ENCODE data around the gene SMAGP.
A peak's percentile ranks its signal among the peaks of the same experiment; 100 is the strongest.
"Not testable (repeated sequence)": the region's sequence is repeated elsewhere in the genome, so short reads cannot be mapped to it uniquely, and the experiment has no call there.

Gene SMAGP

GRCh38 chr12:51238037-51238509 is 32.1 kb downstream of the SMAGP start:
- peak overlapping the region; percentile 90 to 95 for H3K4me3 ChIP-seq (ENCODE audit: low read depth in 1 of 2, low read length in 2 of 2)
- peak overlapping the region; percentile 100 for H3K27ac ChIP-seq (ENCODE audit: low read length)
- H3K36me3 ChIP-seq (ENCODE audit: control insufficient read depth in 1 of 2, insufficient read depth in 2 of 2, low read length in 2 of 2) = peaks cover 25 to 30% of the 10 kb centered on the region in 2 donors
- no peaks in the 10 kb centered on the region for H3K9me3 ChIP-seq (ENCODE audit: control insufficient read depth in 1 of 2, low read length in 2 of 2)
- peaks cover 9 to 30% of the 10 kb centered on the region in 2 donors for H3K4me1 ChIP-seq (ENCODE audit: control insufficient read depth in 1 of 2, insufficient read depth in 2 of 2, low read length in 2 of 2)
- no peaks in the 10 kb centered on the region for H3K27me3 ChIP-seq (ENCODE audit: low read depth, low read length)

- Histone ChIP-seq H3K4me1 (ENCODE audit: control insufficient read depth in 1 of 2, insufficient read depth in 2 of 2, low read length in 2 of 2) (peaks cover 0 to 6% of the 10 kb centered on the region in 2 donors), H3K9me3 (ENCODE audit: control insufficient read depth in 1 of 2, low read length in 2 of 2) (no peaks in the 10 kb centered on the region), H3K36me3 (ENCODE audit: control insufficient read depth in 1 of 2, insufficient read depth in 2 of 2, low read length in 2 of 2) (peaks cover 0 to 4% of the 10 kb centered on the region in 2 donors), H3K27ac (ENCODE audit: low read length) (no peak overlapping the region), H3K27me3 (ENCODE audit: low read depth, low read length) (no peaks in the 10 kb centered on the region), H3K4me3 (ENCODE audit: low read depth in 1 of 2, low read length in 2 of 2) (no peak overlapping the region)
These were observed 35.7 kb downstream of the SMAGP start for GRCh38 chr12:51234530-51234929.

GRCh38 chr12:51232642-51233041 is 37.6 kb downstream of the SMAGP start:
- no peaks in the 10 kb centered on the region for H3K36me3 ChIP-seq (ENCODE audit: control insufficient read depth in 1 of 2, insufficient read depth in 2 of 2, low read length in 2 of 2)
- H3K4me3 ChIP-seq (ENCODE audit: low read depth in 1 of 2, low read length in 2 of 2) = no peak overlapping the region
- no peaks in the 10 kb centered on the region for H3K27me3 ChIP-seq (ENCODE audit: low read depth, low read length)
- no peaks in the 10 kb centered on the region for H3K9me3 ChIP-seq (ENCODE audit: control insufficient read depth in 1 of 2, low read length in 2 of 2)
- no peak overlapping the region for H3K27ac ChIP-seq (ENCODE audit: low read length)
- no peaks in the 10 kb centered on the region for H3K4me1 ChIP-seq (ENCODE audit: control insufficient read depth in 1 of 2, insufficient read depth in 2 of 2, low read length in 2 of 2)

DNA sequence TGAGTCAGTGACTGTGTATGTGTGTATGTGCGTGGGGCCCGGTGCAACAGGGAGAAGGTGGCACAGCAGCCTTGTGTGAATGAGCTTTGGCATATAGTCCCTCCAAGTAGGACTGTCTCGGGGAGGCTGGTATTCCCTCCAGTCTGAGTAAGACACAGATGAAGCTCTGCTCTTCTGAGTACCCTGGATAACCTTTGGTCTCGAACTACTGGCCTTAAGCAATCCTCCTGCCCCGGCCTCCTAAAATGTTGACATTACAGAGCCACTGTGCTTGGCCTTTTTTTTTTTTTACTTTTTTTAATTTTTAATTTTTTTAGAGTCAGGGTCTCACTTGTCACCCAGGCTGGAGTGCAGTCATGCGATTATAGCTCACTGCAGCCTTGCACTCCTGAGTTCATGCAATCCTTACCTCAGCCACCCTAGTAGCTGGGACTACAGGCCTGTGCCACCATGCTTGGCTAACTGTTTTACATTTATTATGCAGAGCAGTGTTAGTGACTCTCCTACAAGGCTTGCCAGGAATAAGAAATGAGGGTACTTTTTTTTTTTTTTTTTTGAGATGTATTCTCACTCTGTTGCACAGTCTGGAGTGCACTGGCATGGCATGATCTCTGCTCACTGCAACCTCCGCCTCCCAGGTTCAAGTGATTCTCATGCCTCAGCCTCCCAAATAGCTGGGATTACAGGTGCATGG is 41.0 kb downstream of the SMAGP start:
- no peak overlapping the region for H3K4me3 ChIP-seq (ENCODE audit: low read depth in 1 of 2, low read length in 2 of 2)
- no peaks in the 10 kb centered on the region for H3K27me3 ChIP-seq (ENCODE audit: low read depth, low read length)
- no peaks in the 10 kb centered on the region for H3K9me3 ChIP-seq (ENCODE audit: control insufficient read depth in 1 of 2, low read length in 2 of 2)
- no peaks in the 10 kb centered on the region for H3K4me1 ChIP-seq (ENCODE audit: control insufficient read depth in 1 of 2, insufficient read depth in 2 of 2, low read length in 2 of 2)
- no peaks in the 10 kb centered on the region for H3K36me3 ChIP-seq (ENCODE audit: control insufficient read depth in 1 of 2, insufficient read depth in 2 of 2, low read length in 2 of 2)
- no peak overlapping the region for H3K27ac ChIP-seq (ENCODE audit: low read length)

GRCh38 chr12:51227962-51228361 is 42.3 kb downstream of the SMAGP start:
- Histone ChIP-seq H3K27ac (ENCODE audit: low read length) (no peak overlapping the region), H3K4me3 (ENCODE audit: low read depth in 1 of 2, low read length in 2 of 2) (no peak overlapping the region), H3K27me3 (ENCODE audit: low read depth, low read length) (no peaks in the 10 kb centered on the region), H3K36me3 (ENCODE audit: control insufficient read depth in 1 of 2, insufficient read depth in 2 of 2, low read length in 2 of 2) (no peaks in the 10 kb centered on the region), H3K4me1 (ENCODE audit: control insufficient read depth in 1 of 2, insufficient read depth in 2 of 2, low read length in 2 of 2) (no peaks in the 10 kb centered on the region), H3K9me3 (ENCODE audit: control insufficient read depth in 1 of 2, low read length in 2 of 2) (no peaks in the 10 kb centered on the region)

DNA sequence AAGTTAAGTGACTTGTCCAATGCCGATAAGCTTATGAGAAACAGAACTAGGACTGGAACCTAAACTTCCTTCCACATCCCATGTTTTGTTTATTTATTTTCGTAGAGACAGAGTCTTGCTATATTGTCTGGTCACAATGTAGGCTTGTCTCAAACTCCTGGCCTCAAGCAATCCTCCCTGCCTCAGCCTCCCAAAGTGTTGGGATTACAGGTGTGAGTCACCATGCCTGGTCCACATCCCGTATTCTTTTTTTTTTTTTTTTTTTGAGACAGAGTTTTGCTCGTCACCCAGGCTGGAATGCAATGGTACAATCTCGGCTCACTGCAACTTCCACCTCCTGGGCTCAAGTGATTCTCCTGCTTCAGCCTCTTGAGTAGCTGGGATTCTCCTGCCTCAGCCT is 43.1 kb downstream of the SMAGP start:
- not testable (repeated sequence) for H3K27me3 ChIP-seq (ENCODE audit: low read depth, low read length)

GRCh38 chr12:51225771-51226170 is 44.4 kb downstream of the SMAGP start:
- H3K9me3 ChIP-seq (ENCODE audit: control insufficient read depth in 1 of 2, low read length in 2 of 2) = no peaks in the 10 kb centered on the region
- H3K27ac ChIP-seq (ENCODE audit: low read length) = no peak overlapping the region

More for the DNA sequence above, 43.1 kb downstream of the SMAGP start:
- H3K36me3 ChIP-seq (ENCODE audit: control insufficient read depth in 1 of 2, insufficient read depth in 2 of 2, low read length in 2 of 2); H3K4me1 ChIP-seq (ENCODE audit: control insufficient read depth in 1 of 2, insufficient read depth in 2 of 2, low read length in 2 of 2); H3K27ac ChIP-seq (ENCODE audit: low read length); H3K9me3 ChIP-seq (ENCODE audit: control insufficient read depth in 1 of 2, low read length in 2 of 2); H3K4me3 ChIP-seq (ENCODE audit: low read depth in 1 of 2, low read length in 2 of 2): not testable (repeated sequence)

DNA sequence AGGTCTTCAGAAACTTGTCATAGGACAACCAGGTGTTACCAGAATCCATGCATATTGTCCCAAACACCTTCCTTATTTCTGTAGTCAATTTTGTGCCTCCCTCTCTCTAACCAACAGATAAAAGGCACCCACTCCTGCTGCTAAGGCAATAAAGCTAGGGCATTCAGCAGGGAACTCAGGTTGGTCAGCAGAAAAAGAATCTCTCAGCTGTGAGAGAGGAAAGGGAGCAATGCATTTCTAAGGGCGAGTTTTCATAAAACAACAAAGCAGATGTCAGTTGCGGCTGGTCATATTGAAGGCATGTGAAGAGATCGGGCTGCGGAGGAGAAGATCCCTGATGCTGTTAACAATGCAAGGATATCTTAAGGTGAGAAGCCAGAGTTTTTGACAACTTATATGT is 45.0 kb downstream of the SMAGP start:
- no peaks in the 10 kb centered on the region for H3K27me3 ChIP-seq (ENCODE audit: low read depth, low read length)
- no peaks in the 10 kb centered on the region for H3K4me1 ChIP-seq (ENCODE audit: control insufficient read depth in 1 of 2, insufficient read depth in 2 of 2, low read length in 2 of 2)
- no peaks in the 10 kb centered on the region for H3K9me3 ChIP-seq (ENCODE audit: control insufficient read depth in 1 of 2, low read length in 2 of 2)
- H3K4me3 ChIP-seq (ENCODE audit: low read depth in 1 of 2, low read length in 2 of 2) = no peak overlapping the region
- no peak overlapping the region for H3K27ac ChIP-seq (ENCODE audit: low read length)
- no peaks in the 10 kb centered on the region for H3K36me3 ChIP-seq (ENCODE audit: control insufficient read depth in 1 of 2, insufficient read depth in 2 of 2, low read length in 2 of 2)

More at GRCh38 chr12:51225771-51226170, 44.4 kb downstream of the SMAGP start:
- no peak overlapping the region for H3K4me3 ChIP-seq (ENCODE audit: low read depth in 1 of 2, low read length in 2 of 2)
- no peaks in the 10 kb centered on the region for H3K4me1 ChIP-seq (ENCODE audit: control insufficient read depth in 1 of 2, insufficient read depth in 2 of 2, low read length in 2 of 2)
- H3K27me3 ChIP-seq (ENCODE audit: low read depth, low read length) = no peaks in the 10 kb centered on the region
- H3K36me3 ChIP-seq (ENCODE audit: control insufficient read depth in 1 of 2, insufficient read depth in 2 of 2, low read length in 2 of 2) = no peaks in the 10 kb centered on the region

DNA sequence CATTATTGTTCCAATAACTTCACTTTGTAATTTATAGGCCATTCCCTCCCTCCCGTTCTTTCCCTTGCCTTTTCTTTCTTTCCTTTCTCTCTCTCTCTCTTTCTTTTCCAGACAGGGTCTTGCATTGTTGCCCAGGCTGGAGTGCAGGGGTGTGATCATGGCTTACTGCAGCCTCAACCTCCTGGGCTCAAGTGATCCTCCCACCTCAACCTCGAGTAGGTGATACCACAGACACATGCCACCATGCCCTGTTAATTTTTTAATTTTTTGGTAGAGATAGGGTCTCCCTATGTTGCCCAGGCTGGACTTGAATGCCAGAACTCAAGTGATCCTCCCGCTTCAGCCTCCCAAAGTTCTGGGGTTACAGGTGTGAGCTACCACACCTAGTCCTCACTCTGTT is 45.6 kb downstream of the SMAGP start:
- H3K4me1 ChIP-seq (ENCODE audit: control insufficient read depth in 1 of 2, insufficient read depth in 2 of 2, low read length in 2 of 2) = no peaks in the 10 kb centered on the region
- no peaks in the 10 kb centered on the region for H3K36me3 ChIP-seq (ENCODE audit: control insufficient read depth in 1 of 2, insufficient read depth in 2 of 2, low read length in 2 of 2)
- no peaks in the 10 kb centered on the region for H3K9me3 ChIP-seq (ENCODE audit: control insufficient read depth in 1 of 2, low read length in 2 of 2)
- H3K4me3 ChIP-seq (ENCODE audit: low read depth in 1 of 2, low read length in 2 of 2) = no peak overlapping the region
- H3K27ac ChIP-seq (ENCODE audit: low read length) = no peak overlapping the region
- H3K27me3 ChIP-seq (ENCODE audit: low read depth, low read length) = no peaks in the 10 kb centered on the region

DNA sequence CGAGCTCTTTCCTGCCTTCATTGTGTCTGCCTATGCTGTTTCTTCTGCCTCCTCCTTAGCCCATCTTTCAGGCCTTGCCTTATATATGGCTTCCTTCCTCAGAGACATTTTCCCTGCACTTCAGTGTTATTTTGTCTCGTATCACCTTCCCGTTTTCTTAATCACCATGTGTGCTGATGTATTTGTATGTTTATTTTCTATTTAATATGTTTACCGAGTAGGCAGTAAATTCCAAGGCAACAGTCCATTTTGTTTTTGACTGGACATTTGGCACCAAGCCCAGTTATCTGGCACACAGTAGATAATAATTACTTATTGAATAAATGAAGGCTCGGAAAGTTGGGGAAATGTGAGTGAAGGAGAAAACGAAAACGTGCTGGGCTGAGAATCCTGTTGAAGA is 47.8 kb downstream of the SMAGP start:
- no peaks in the 10 kb centered on the region for H3K27me3 ChIP-seq (ENCODE audit: low read depth, low read length)
- H3K4me1 ChIP-seq (ENCODE audit: control insufficient read depth in 1 of 2, insufficient read depth in 2 of 2, low read length in 2 of 2) = peaks cover 5 to 10% of the 10 kb centered on the region in 2 donors
- H3K9me3 ChIP-seq (ENCODE audit: control insufficient read depth in 1 of 2, low read length in 2 of 2) = no peaks in the 10 kb centered on the region
- no peak overlapping the region for H3K27ac ChIP-seq (ENCODE audit: low read length)
- no peak overlapping the region for H3K4me3 ChIP-seq (ENCODE audit: low read depth in 1 of 2, low read length in 2 of 2)
- H3K36me3 ChIP-seq (ENCODE audit: control insufficient read depth in 1 of 2, insufficient read depth in 2 of 2, low read length in 2 of 2) = no peaks in the 10 kb centered on the region

GRCh38 chr12:51219857-51220256 is 50.4 kb downstream of the SMAGP start:
- H3K27ac ChIP-seq (ENCODE audit: low read length); H3K27me3 ChIP-seq (ENCODE audit: low read depth, low read length); H3K36me3 ChIP-seq (ENCODE audit: control insufficient read depth in 1 of 2, insufficient read depth in 2 of 2, low read length in 2 of 2); H3K4me3 ChIP-seq (ENCODE audit: low read depth in 1 of 2, low read length in 2 of 2); H3K9me3 ChIP-seq (ENCODE audit: control insufficient read depth in 1 of 2, low read length in 2 of 2): not testable (repeated sequence)
- H3K4me1 ChIP-seq (ENCODE audit: control insufficient read depth in 1 of 2, insufficient read depth in 2 of 2, low read length in 2 of 2) = peaks cover 9 to 20% of the 10 kb centered on the region in 2 donors

DNA sequence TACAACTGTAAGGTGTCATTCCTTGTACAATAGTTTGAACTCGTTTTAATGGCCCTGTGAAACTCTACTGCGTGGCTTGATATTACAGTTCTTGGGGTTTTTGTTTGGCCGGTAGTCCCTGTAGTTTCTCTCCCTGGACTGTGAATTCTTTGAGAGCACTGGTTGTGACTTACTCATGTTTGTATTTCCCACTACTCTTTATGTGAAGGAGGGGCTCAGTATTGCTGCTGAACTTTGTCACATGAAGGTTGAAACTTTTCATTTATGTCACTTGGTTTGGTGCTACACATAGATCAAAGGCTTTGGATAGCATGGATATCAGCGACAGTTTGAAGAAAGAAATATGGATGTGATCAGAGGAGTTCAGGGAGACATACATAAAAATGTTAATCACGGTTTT is 50.9 kb downstream of the SMAGP start:
- Histone ChIP-seq H3K9me3 (ENCODE audit: control insufficient read depth in 1 of 2, low read length in 2 of 2) (no peaks in the 10 kb centered on the region), H3K4me1 (ENCODE audit: control insufficient read depth in 1 of 2, insufficient read depth in 2 of 2, low read length in 2 of 2) (peaks cover 9 to 20% of the 10 kb centered on the region in 2 donors), H3K36me3 (ENCODE audit: control insufficient read depth in 1 of 2, insufficient read depth in 2 of 2, low read length in 2 of 2) (no peaks in the 10 kb centered on the region), H3K4me3 (ENCODE audit: low read depth in 1 of 2, low read length in 2 of 2) (no peak overlapping the region), H3K27ac (ENCODE audit: low read length) (no peak overlapping the region), H3K27me3 (ENCODE audit: low read depth, low read length) (no peaks in the 10 kb centered on the region)
